Measurements from ENCODE around the gene C4orf33. TPM values are rescaled to one million over a fixed set of nuclear protein-coding genes. Genes with fewer than 3 reads are reported as not detected.

C4orf33 gene
- total RNA-seq, 1 experiment from 2014 or later: 8.6 TPM

GRCh38 chr4:129163427-129163826 lies 67.5 kb downstream of the C4orf33 start:
- DNase-seq (ENCODE audit: low read depth, low spot score) (no peak), ATAC-seq (no peak)
- BruUV-seq (replicated peaks): no TSS peak
- Histone ChIP-seq H3K4me1 (ENCODE audit: control insufficient read depth in 1 of 2, insufficient read depth in 2 of 2, low read length in 2 of 2) (no peaks in the 10 kb centered on the region), H3K27me3 (ENCODE audit: insufficient read depth, low read length) (no peaks in the 10 kb centered on the region), H3K4me2 (ENCODE audit: low read length) (no peak overlapping the region), H3K4me3 (replicated peaks in 1 of 2; ENCODE audit: low read depth in 1 of 2, low read length in 2 of 2) (no peak overlapping the region), H3K79me2 (ENCODE audit: insufficient read depth, low read length) (no peaks in the 10 kb centered on the region), H2AFZ (ENCODE audit: low read depth, low read length, poor library complexity, severe bottlenecking) (no peak overlapping the region), H3K27ac (ENCODE audit: low read depth, low read length) (no peak overlapping the region), H3K9me2 (ENCODE audit: insufficient read depth) (peaks cover 3% of the 10 kb centered on the region; the same call in 1 of the 2 replicates), H3K9me3 (ENCODE audit: control insufficient read depth in 1 of 2, insufficient read depth in 1 of 2, low read depth in 1 of 2, low read length in 2 of 2) (no peaks in the 10 kb centered on the region), H3K9ac (ENCODE audit: low read length) (no peak overlapping the region), H4K20me1 (ENCODE audit: insufficient read depth) (no peaks in the 10 kb centered on the region), H3K36me3 (ENCODE audit: control insufficient read depth in 1 of 2, insufficient read depth in 2 of 2, low read length in 2 of 2) (no peaks in the 10 kb centered on the region)
- TF ChIP-seq, protein P1, sequence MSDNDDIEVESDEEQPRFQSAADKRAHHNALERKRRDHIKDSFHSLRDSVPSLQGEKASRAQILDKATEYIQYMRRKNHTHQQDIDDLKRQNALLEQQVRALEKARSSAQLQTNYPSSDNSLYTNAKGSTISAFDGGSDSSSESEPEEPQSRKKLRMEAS (IDR thresholded peaks at IDR 0.05): no peak
- TF ChIP-seq EZH2phosphoT487 (IDR thresholded peaks at IDR 0.05; ENCODE audit: borderline replicate concordance): no peak
- no peak for TF ChIP-seq ELF1 (IDR thresholded peaks at IDR 0.05; ENCODE audit: borderline replicate concordance, low read depth)
- TF ChIP-seq RAD21 (IDR thresholded peaks at IDR 0.05; ENCODE audit: low read depth): no peak
- no peak for TF ChIP-seq FOSL1 (IDR thresholded peaks at IDR 0.05; ENCODE audit: low read depth)
- no peak for TF ChIP-seq EZH2 (IDR thresholded peaks at IDR 0.05)
- no peak for TF ChIP-seq TCF7L2 (IDR thresholded peaks at IDR 0.05; ENCODE audit: borderline replicate concordance, extremely low read depth, insufficient read depth, insufficient read length)
- no peak for TF ChIP-seq ATF3 (IDR thresholded peaks at IDR 0.05)
- TF ChIP-seq CBX3 (IDR thresholded peaks at IDR 0.05; ENCODE audit: low read depth): no peak
- TF ChIP-seq POLR2A (IDR thresholded peaks at IDR 0.05; ENCODE audit: borderline replicate concordance, extremely low read depth, insufficient read depth, insufficient read length): no peak
- TF ChIP-seq CEBPB (IDR thresholded peaks at IDR 0.05; ENCODE audit: low read depth): no peak
- no peak for TF ChIP-seq SP1 (IDR thresholded peaks at IDR 0.05; ENCODE audit: low read depth)
- no peak for TF ChIP-seq SIN3A (IDR thresholded peaks at IDR 0.05; ENCODE audit: low read depth)
- intact Hi-C loops (cut with micrococcal nuclease): no loop called here
- CTCF ChIA-PET: no interaction called here
- RAD21 ChIA-PET (ENCODE audit: low non-redundant PET in 1 of 2, low total read pairs in 2 of 2, uncharacterized antibody in 2 of 2, unreplicated experiment in 2 of 2): no interaction called here
- POLR2A ChIA-PET: no interaction called here

GRCh38 chr4:129164243-129164642 lies 68.3 kb downstream of the C4orf33 start:
- Histone ChIP-seq H4K20me1 (ENCODE audit: insufficient read depth) (no peaks in the 10 kb centered on the region), H3K36me3 (ENCODE audit: control insufficient read depth in 1 of 2, insufficient read depth in 2 of 2, low read length in 2 of 2) (no peaks in the 10 kb centered on the region), H3K9me2 (ENCODE audit: insufficient read depth) (peaks cover 3% of the 10 kb centered on the region; the same call in 1 of the 2 replicates), H3K4me2 (ENCODE audit: low read length) (no peak overlapping the region), H3K27ac (ENCODE audit: low read depth, low read length) (no peak overlapping the region), H2AFZ (ENCODE audit: low read depth, low read length, poor library complexity, severe bottlenecking) (no peak overlapping the region), H3K4me1 (ENCODE audit: control insufficient read depth in 1 of 2, insufficient read depth in 2 of 2, low read length in 2 of 2) (no peaks in the 10 kb centered on the region), H3K4me3 (replicated peaks in 1 of 2; ENCODE audit: low read depth in 1 of 2, low read length in 2 of 2) (no peak overlapping the region), H3K9me3 (ENCODE audit: control insufficient read depth in 1 of 2, insufficient read depth in 1 of 2, low read depth in 1 of 2, low read length in 2 of 2) (no peaks in the 10 kb centered on the region), H3K9ac (ENCODE audit: low read length) (no peak overlapping the region), H3K79me2 (ENCODE audit: insufficient read depth, low read length) (no peaks in the 10 kb centered on the region), H3K27me3 (ENCODE audit: insufficient read depth, low read length) (no peaks in the 10 kb centered on the region)
- ChIA-PET CTCF (no interaction called here), RAD21 (ENCODE audit: low non-redundant PET in 1 of 2, low total read pairs in 2 of 2, uncharacterized antibody in 2 of 2, unreplicated experiment in 2 of 2) (no interaction called here), POLR2A (no interaction called here)
- no peak for DNase-seq (ENCODE audit: low read depth, low spot score)
- TF ChIP-seq FOSL1 (IDR thresholded peaks at IDR 0.05; ENCODE audit: low read depth): no peak
- TF ChIP-seq POLR2AphosphoS5 (IDR thresholded peaks at IDR 0.05; ENCODE audit: low read depth, low read length): no peak
- no peak for TF ChIP-seq RAD21 (IDR thresholded peaks at IDR 0.05; ENCODE audit: low read depth)
- TF ChIP-seq, protein P1 (IDR thresholded peaks at IDR 0.05): no peak
- TF ChIP-seq EZH2 (IDR thresholded peaks at IDR 0.05): no peak
- intact Hi-C loops (cut with micrococcal nuclease): no loop called here
- no TSS peak for BruUV-seq (replicated peaks)
- ATAC-seq: no peak
